CD4-positive, alpha-beta T cell treated with Interleukin-4 for 4 hours (primary cell): Measurements from ENCODE around the gene NLRC4.
"Not testable (repeated sequence)": the region's sequence is repeated elsewhere in the genome, so short reads cannot be mapped to it uniquely, and the experiment has no call there.

Source experiments
- DNase-seq: peaks from one replicate; pipeline ENCODE4 v3.0.0-alpha.2; 2020

Gene NLRC4

DNA sequence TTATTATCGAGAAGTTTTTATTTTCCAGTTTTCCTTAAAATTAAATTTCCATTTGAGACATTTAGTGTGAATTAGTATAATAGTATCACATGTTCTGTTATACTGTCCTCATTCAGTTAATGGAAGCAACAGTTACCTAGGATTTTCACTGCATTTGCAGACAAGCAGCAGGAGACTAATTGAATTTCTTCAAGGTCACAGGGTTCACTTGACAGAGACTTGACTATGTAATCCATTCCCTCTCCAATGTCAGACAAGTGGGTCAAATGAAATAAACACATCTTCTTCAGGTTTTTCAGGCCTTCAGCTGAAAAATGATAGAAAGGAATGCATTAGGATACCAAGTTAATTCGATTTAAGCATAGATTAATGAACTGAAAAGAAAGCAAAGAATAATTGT, 26.7 kb downstream of the NLRC4 start:
- no peak for DNase-seq

DNA sequence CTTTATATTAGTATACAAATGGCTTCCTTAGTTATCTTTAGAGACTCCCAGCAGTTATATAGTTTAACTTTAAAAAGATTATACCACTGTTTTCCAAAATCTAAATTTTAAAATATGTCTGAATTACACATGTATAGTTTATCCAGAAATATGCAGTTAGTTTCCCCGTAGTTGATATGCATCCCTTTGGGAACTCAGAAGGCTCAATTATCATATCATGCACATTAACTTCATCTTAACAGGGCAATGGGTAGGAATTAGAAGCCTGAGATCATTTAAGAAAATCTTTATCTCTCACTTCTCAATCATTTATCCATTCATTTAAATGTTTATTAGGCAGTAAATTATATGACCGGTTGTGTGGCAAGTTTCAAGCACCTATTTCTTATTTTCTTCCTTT, 27.2 kb downstream of the NLRC4 start:
- DNase-seq: no peak

DNA sequence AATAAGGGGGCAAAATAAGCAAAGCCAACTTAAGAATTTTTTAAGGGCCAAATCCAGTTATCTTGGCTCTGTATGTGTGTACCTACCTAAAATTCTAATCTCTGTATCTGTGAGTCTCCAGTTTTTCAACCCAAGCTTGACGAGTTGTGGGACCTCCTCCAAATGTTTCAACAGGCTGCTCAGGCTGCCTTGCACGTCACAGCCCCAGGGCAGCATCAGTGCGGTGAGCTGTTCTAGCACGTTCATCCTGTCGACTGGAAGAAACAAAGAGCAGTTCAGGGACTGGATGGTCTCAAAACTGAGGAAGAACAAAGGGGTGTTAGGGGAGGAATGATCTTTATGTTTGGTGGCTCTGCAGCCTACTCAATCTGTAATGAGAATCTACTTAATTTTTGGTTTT, 29.4 kb downstream of the NLRC4 start:
- DNase-seq: no peak

DNA sequence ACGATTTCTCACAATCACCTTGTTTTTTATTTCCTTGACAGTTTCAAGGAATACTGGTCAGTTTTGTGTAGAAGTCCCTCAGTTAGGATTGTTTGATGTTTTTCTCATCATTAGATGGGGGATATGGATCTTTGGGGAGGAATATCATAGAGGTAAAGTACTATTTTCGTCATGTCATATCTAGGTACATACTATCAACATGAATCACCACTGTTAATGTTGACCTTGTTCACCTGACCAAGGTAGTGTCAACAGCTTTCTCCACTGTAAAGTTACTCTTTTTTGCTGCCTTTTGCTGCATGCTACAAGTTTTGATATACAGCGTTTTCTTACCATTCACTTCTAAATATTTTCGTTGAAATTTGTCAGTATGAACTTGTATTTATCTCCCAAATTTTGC, 32.7 kb downstream of the NLRC4 start:
- no peak for DNase-seq

DNA sequence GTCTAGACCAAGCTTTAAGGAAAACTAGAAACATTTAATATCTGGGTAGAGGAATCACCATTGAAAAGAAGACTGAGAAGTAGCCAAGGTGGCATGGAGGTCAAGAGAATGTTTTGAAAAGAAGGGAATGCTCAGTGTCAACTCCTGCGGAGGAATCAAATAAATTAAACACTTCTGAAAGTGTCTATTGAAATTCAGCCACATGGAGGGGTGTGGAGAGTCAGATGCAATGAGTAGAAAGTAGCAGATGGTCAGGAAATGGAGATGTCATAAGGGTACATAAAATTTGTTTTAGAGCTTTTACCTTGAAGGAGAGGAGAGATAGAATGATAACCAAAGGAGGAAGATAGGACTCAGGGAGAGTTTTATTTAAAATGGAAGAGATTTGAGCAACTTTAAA, 35.1 kb downstream of the NLRC4 start:
- no peak for DNase-seq

DNA sequence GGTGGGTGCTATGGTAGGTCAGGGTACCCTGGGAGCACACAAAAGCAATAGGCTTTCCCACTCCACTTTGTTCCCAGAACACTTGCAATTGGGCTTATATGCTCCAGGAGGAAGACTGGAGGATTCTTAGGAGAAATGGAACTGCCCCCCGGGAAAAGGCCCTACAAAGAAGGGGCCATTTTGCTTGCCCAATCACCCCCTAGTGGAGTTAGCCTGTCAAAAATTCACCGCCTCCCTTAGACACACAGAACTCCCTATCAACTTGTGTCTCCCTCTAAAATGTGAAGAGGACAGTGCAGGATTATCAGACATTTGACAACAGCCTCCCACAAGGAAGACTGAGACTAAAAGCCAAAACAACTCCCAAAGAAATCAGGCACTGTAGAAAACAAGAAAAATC, 36.5 kb downstream of the NLRC4 start:
- no peak for DNase-seq

DNA sequence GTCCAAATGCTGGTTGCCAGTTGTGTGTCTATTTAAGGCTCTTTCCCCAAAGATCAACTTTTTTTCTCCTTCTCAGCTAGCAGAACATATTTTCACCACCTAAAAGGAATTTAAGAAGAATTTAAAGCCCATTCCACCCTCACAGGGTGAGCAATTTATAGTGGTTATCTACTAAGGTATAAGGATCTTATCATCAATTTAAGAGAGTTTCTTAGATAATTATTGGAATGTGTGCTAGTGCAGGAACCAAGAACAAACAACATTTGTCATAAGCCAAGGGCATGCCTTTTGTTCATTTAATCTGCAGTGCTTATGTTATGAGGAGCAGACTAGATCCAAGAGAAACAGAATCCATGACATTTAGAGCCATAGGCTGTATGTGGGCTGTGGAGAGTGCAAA, 37.2 kb downstream of the NLRC4 start:
- no peak for DNase-seq

DNA sequence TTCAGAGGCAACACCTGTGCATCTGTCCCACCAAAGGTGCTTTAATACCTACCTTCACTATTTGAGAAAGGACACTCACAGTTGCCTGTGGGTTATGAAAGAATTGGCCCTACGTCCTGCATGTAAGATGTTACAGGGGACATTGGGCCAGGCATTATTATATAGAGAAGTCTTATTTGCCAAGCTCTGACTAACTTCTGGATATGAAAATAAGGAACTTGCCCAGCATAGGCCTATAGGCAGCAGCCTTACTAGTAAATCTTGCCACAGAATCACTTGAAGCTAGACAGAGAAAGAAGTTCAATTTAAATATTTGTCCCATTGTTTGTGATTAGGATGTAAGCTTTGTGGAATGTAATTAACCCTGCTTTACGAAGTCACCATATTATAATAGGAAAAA, 41.7 kb downstream of the NLRC4 start:
- DNase-seq: no peak

DNA sequence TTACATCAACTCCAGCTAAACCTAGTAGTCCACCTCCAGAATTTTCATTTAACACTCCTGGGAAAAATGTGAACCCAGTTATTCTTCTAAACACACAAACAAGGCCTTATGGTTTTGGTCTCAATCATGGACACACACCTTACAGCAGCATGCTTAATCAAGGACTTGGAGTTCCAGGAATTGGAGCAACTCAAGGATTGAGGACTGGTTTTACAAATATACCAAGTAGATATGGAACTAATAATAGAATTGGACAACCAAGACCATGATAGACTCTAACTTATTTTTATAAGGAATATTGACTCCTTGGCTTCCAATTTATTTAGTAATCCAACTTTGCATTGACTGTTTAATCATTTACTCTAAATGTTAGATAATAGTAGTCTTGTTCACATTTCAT, 44.2 kb downstream of the NLRC4 start:
- DNase-seq: no peak

DNA sequence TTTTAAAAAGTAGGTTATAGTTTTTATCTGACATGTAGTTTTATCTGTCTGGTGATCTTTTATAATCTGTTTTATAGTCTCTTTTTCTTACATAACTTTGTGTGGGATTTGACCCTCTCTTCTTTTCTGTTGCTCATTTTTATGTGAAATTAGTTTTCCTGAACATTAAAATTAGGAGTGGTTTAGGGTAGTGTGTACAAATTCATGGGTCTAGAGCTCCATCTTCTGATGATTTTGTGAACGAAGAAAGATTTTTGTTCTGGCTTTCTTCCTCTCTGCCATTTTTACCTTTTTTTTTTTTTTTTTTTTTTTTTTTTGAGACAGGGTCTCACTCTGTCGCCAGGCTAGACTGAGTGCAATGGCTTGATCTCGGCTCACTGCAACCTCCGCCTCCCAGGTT, 52.4 kb downstream of the NLRC4 start:
- DNase-seq: no peak

DNA sequence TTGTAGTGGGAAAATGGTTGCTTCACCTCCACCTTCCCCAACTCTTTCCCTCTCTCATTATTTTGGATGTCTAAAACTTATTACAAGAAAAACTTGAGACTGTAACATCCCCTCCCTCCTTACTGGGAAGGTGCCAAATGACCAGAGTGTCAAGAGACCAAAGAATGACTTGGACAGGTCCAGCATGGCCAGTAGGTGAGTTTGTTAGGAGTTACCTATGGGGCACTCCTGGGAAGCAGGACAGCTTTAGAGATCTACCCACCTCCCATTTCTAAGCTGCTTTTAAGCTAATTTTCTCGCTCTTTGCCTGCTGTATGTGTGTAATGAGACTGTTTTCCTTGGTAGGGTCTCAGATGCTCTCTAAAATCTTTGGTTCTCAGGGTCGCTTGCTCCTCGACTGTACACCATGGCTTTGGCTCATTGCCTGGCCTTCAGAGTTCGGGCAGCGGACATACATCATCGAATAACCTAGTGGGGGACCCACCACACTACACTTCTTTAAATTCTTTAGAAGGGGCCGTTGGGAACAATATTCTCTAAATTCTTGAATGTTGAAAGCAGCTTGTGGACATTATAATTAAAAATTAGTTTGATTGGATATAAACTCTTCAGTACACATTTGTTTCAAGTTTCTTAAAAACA, 53.8 kb downstream of the NLRC4 start:
- DNase-seq: no peak

DNA sequence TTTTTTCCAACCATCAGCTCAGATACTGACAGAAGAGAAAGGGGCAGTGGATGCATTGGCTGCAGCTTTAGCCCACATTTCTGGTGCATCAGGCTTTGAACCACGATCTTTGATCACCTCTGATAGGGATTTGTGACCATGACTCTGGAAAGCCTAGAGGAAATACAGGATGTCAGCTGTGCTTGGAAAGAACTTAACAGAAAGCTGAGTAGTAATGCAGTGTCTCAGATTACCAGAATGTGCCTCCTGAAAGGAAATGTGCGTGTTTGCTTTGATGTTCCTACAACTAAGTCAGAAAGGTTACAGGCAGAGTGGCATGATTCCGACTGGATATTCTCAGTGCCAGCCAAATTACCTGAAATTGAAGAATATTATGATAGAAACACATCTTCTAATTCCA, 61.3 kb downstream of the NLRC4 start:
- DNase-seq: not testable (repeated sequence)

DNA sequence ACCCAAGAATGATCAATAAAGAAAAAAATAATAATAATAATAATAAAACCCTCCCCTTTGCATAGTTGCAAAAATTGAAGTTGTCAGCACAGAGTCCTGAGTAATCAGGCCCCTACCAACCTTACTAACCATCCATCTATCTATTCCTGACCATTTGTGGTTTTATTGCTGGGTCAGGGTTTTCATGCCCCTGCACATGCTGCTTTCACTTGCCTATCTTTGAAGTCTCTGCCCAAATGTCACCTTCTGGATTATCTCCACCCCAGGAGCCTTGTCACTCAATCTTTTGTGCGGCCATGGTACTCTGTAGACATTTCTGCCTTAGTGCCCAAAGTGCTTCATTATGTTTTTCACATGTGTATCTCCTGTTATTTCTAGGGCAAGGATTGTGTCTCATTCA, 63.9 kb downstream of the NLRC4 start:
- DNase-seq: no peak

DNA sequence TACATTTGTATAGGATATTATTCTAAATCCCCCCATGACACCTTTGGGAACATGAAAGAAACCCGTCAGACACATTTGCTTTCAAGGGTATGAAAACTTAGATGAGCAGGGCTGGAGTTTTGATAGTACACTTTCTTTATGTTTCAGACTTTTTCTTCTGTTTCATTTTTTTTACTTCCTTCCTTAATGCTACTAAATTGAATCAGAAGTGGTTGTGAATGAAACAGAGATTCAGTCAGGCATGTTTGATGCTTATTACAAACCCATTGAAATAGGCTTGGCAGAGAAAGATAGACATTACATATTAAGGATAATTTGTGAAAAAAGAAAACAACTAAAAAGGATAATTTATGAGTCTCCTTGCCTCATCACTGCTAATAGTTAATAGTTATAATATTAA, 72.3 kb downstream of the NLRC4 start:
- DNase-seq: no peak

DNA sequence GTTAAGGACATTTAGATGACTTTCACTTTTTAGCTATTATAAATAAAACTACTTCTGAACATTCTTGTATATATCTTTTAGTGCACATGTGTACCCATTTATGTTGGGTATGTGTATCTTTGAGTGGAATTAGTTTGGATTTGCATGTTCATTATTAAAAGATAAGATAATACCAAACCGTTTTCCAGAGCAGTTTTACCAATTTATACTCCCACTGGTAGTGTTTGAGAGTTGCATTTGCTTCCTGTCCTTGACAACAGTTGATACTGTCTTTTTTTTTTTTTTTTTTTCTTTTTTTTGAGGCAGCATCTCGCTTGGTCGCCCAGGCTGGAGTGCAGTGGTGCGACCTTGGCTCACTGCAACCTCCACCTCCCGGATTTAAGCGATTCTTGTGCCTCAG, 75.7 kb downstream of the NLRC4 start:
- no peak for DNase-seq

DNA sequence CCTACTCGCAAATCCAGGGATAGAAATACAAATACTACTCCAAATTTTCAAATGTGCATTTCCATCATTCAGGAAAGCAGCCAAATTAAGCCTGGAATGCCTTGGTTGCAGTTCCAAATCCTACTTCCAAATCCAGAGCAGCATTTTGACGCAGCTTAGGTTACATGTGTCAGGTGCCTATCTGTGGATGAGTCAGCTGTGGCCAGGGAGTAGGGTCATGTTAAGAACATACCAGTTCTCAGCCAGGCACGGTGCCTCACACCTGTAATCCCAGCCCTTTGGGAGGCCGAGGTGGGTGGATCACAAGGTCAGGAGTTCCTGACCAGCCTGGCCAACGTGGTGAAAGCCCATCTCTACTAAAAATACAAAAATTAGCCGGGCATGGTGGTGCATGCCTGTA, 82.0 kb downstream of the NLRC4 start:
- no peak for DNase-seq
